Measurements from ENCODE around the gene BCL11B. TPM values are rescaled to one million over a fixed set of nuclear protein-coding genes. Genes with fewer than 3 reads are reported as not detected.

Gene BCL11B
- total RNA-seq, 1 experiment from 2014 or later, result 2.6 TPM

- no peaks in the 10 kb centered on the region for H3K9me3 ChIP-seq (replicated peaks)
- no peak overlapping the region for H3K4me3 ChIP-seq
- no peak for DNase-seq (ENCODE audit: low read depth in 1 of 2, low spot score in 2 of 2)
- no peaks in the 10 kb centered on the region for H3K27me3 ChIP-seq (replicated peaks)
- H3K27ac ChIP-seq, result no peak overlapping the region
- H3K4me1 ChIP-seq (replicated peaks), result peaks cover 46% of the 10 kb centered on the region
- H3K36me3 ChIP-seq, result no peaks in the 10 kb centered on the region
Observed at GRCh38 chr14:99213527-99213971, 58.4 kb downstream of the BCL11B start.

DNA sequence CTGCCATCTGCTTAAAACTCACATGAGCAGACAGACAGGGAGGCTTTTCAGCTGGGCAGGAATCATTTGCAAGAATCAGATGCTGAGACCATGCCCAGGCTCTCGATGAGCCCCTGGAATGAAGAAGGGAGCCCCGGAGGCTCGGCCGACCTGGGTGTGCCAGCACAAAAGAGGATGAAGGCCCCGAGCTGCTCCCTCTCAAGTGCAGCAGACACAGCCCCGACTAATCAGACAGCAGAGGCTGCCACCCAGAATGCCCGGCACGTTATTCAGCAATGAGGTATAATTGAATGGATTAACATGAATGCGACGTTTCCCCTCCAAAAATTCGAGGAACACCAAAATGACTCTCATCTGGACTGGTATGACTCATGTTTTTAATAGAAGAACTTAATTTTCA is 58.9 kb downstream of the BCL11B start:
- peak in 1 of 2 experiments; percentile 14 for DNase-seq (ENCODE audit: low read depth in 1 of 2, low spot score in 2 of 2)
- H3K36me3 ChIP-seq, result no peaks in the 10 kb centered on the region
- H3K27me3 ChIP-seq (replicated peaks), result no peaks in the 10 kb centered on the region
- H3K4me1 ChIP-seq (replicated peaks), result peaks cover 43% of the 10 kb centered on the region
- H3K4me3 ChIP-seq, result no peak overlapping the region
- no peaks in the 10 kb centered on the region for H3K9me3 ChIP-seq (replicated peaks)
- H3K27ac ChIP-seq, result no peak overlapping the region

- Histone ChIP-seq H3K4me3 (no peak overlapping the region), H3K27me3 (replicated peaks) (no peaks in the 10 kb centered on the region), H3K4me1 (replicated peaks) (peaks cover 42% of the 10 kb centered on the region), H3K9me3 (replicated peaks) (no peaks in the 10 kb centered on the region), H3K36me3 (no peaks in the 10 kb centered on the region), H3K27ac (no peak overlapping the region)
- DNase-seq (ENCODE audit: low read depth in 1 of 2, low spot score in 2 of 2), result no peak
Observed at GRCh38 chr14:99212646-99213045, 59.4 kb downstream of the BCL11B start.

- H3K27me3 ChIP-seq (replicated peaks), result no peaks in the 10 kb centered on the region
- H3K4me3 ChIP-seq, result no peak overlapping the region
- H3K27ac ChIP-seq, result no peak overlapping the region
- no peaks in the 10 kb centered on the region for H3K36me3 ChIP-seq
- no peak for DNase-seq (ENCODE audit: low read depth in 1 of 2, low spot score in 2 of 2)
- H3K4me1 ChIP-seq (replicated peaks), result peaks cover 37% of the 10 kb centered on the region
- H3K9me3 ChIP-seq (replicated peaks), result no peaks in the 10 kb centered on the region
Observed at GRCh38 chr14:99212199-99212598, 59.8 kb downstream of the BCL11B start.

GRCh38 chr14:99211410-99211809 is 60.6 kb downstream of the BCL11B start:
- Histone ChIP-seq H3K9me3 (replicated peaks) (no peaks in the 10 kb centered on the region), H3K36me3 (no peaks in the 10 kb centered on the region), H3K27me3 (replicated peaks) (no peaks in the 10 kb centered on the region), H3K27ac (no peak overlapping the region), H3K4me1 (replicated peaks) (peaks cover 29% of the 10 kb centered on the region), H3K4me3 (no peak overlapping the region)
- no peak for DNase-seq (ENCODE audit: low read depth in 1 of 2, low spot score in 2 of 2)

- DNase-seq (ENCODE audit: low read depth in 1 of 2, low spot score in 2 of 2), result no peak
- H3K9me3 ChIP-seq (replicated peaks), result no peaks in the 10 kb centered on the region
- H3K27ac ChIP-seq, result no peak overlapping the region
Observed at GRCh38 chr14:99210333-99210732, 61.7 kb downstream of the BCL11B start.

DNA sequence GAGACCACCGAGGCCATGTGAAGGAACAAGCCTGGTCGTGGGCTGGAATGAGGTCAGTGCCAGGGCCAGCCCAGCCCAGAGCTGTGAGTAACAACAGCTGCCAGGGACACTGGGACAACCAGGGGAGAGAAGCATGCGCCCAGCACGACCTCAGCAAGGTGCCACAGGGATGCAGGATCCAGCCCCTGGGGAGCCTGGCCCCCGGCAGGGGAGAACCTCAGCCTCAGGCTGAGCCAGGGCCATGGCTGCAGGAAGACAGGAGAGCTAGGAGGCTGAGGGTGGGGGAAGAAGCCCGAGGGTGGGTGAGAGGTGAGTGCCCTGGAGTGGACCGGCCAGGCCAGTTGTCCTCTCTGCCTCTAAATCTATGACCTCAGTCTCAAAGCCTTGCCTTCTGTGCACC is 62.6 kb downstream of the BCL11B start:
- DNase-seq (ENCODE audit: low read depth in 1 of 2, low spot score in 2 of 2), result no peak
- Histone ChIP-seq H3K4me1 (replicated peaks) (peaks cover 20% of the 10 kb centered on the region), H3K27me3 (replicated peaks) (no peaks in the 10 kb centered on the region), H3K36me3 (no peaks in the 10 kb centered on the region), H3K9me3 (replicated peaks) (no peaks in the 10 kb centered on the region), H3K27ac (no peak overlapping the region), H3K4me3 (no peak overlapping the region)

More at GRCh38 chr14:99210333-99210732, 61.7 kb downstream of the BCL11B start:
- H3K4me1 ChIP-seq (replicated peaks), result peaks cover 26% of the 10 kb centered on the region
- H3K36me3 ChIP-seq, result no peaks in the 10 kb centered on the region
- H3K4me3 ChIP-seq, result no peak overlapping the region
- H3K27me3 ChIP-seq (replicated peaks), result no peaks in the 10 kb centered on the region

DNA sequence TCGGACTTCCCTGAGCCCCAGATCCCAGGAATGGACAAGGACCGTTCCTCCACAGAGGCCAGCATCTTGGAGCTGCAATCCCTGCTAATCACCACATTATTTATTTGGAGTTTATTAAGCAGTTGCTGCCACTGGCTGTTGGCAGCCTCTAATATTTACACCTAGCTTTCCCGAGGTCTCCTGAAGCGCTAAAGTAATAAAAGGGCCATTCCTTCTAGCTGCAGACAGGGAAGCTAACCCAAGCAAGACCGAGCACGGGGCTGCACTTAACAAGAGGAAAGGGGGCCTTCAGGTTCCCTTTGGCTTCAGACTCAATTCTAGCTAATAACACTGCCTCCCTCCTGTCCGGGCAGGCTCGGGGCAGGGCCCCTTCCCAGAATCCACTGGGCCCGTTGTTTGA is 63.7 kb downstream of the BCL11B start:
- Histone ChIP-seq H3K36me3 (no peaks in the 10 kb centered on the region), H3K9me3 (replicated peaks) (no peaks in the 10 kb centered on the region), H3K4me1 (replicated peaks) (peaks cover 12% of the 10 kb centered on the region), H3K27ac (no peak overlapping the region), H3K4me3 (no peak overlapping the region), H3K27me3 (replicated peaks) (no peaks in the 10 kb centered on the region)
- no peak for DNase-seq (ENCODE audit: low read depth in 1 of 2, low spot score in 2 of 2)

- Histone ChIP-seq H3K36me3 (no peaks in the 10 kb centered on the region), H3K4me1 (replicated peaks) (peaks cover 7% of the 10 kb centered on the region), H3K27ac (no peak overlapping the region), H3K9me3 (replicated peaks) (no peaks in the 10 kb centered on the region), H3K4me3 (no peak overlapping the region), H3K27me3 (replicated peaks) (no peaks in the 10 kb centered on the region)
- DNase-seq (ENCODE audit: low read depth in 1 of 2, low spot score in 2 of 2), result no peak
Observed at GRCh38 chr14:99207456-99207855, 64.5 kb downstream of the BCL11B start.

- H3K4me1 ChIP-seq (replicated peaks), result peaks cover 7% of the 10 kb centered on the region
- H3K27me3 ChIP-seq (replicated peaks), result no peaks in the 10 kb centered on the region
- H3K36me3 ChIP-seq, result no peaks in the 10 kb centered on the region
- H3K27ac ChIP-seq, result no peak overlapping the region
- no peaks in the 10 kb centered on the region for H3K9me3 ChIP-seq (replicated peaks)
- H3K4me3 ChIP-seq, result no peak overlapping the region
- DNase-seq (ENCODE audit: low read depth in 1 of 2, low spot score in 2 of 2), result no peak
Observed at GRCh38 chr14:99206090-99206489, 65.9 kb downstream of the BCL11B start.

GRCh38 chr14:99205086-99205688 is 66.8 kb downstream of the BCL11B start:
- Histone ChIP-seq H3K27me3 (replicated peaks) (no peaks in the 10 kb centered on the region), H3K4me3 (no peak overlapping the region), H3K4me1 (replicated peaks) (peaks cover 7% of the 10 kb centered on the region), H3K9me3 (replicated peaks) (no peaks in the 10 kb centered on the region), H3K27ac (no peak overlapping the region), H3K36me3 (no peaks in the 10 kb centered on the region)
- DNase-seq (ENCODE audit: low read depth in 1 of 2, low spot score in 2 of 2), result no peak

GRCh38 chr14:99203801-99204200 is 68.2 kb downstream of the BCL11B start:
- Histone ChIP-seq H3K4me3 (no peak overlapping the region), H3K27ac (no peak overlapping the region), H3K36me3 (no peaks in the 10 kb centered on the region), H3K27me3 (replicated peaks) (no peaks in the 10 kb centered on the region), H3K9me3 (replicated peaks) (no peaks in the 10 kb centered on the region), H3K4me1 (replicated peaks) (peaks cover 7% of the 10 kb centered on the region)
- no peak for DNase-seq (ENCODE audit: low read depth in 1 of 2, low spot score in 2 of 2)

- Histone ChIP-seq H3K27me3 (replicated peaks) (no peaks in the 10 kb centered on the region), H3K27ac (no peak overlapping the region), H3K4me1 (replicated peaks) (peaks cover 7% of the 10 kb centered on the region), H3K36me3 (no peaks in the 10 kb centered on the region), H3K4me3 (no peak overlapping the region), H3K9me3 (replicated peaks) (no peaks in the 10 kb centered on the region)
- no peak for DNase-seq (ENCODE audit: low read depth in 1 of 2, low spot score in 2 of 2)
Observed at GRCh38 chr14:99203080-99203479, 68.9 kb downstream of the BCL11B start.

GRCh38 chr14:99202516-99202915 is 69.5 kb downstream of the BCL11B start:
- peaks cover 7% of the 10 kb centered on the region for H3K4me1 ChIP-seq (replicated peaks)
- no peak for DNase-seq (ENCODE audit: low read depth in 1 of 2, low spot score in 2 of 2)

More at GRCh38 chr14:99202516-99202915, 69.5 kb downstream of the BCL11B start:
- Histone ChIP-seq H3K27me3 (replicated peaks) (no peaks in the 10 kb centered on the region), H3K27ac (no peak overlapping the region), H3K36me3 (no peaks in the 10 kb centered on the region), H3K4me3 (no peak overlapping the region), H3K9me3 (replicated peaks) (no peaks in the 10 kb centered on the region)

All from SJSA1 (cell line).